Astrocyte of the cerebellum (primary cell): ENCODE results near the gene IL10RB.
"Not testable (repeated sequence)": the region's sequence is repeated elsewhere in the genome, so short reads cannot be mapped to it uniquely, and the experiment has no call there.

Experiments
- DNase-seq: peaks from one replicate; pipeline ENCODE4 v3.0.0-alpha.2; 2011; ENCODE audit warnings: low read depth
- H3K4me3 ChIP-seq: 2 replicates; pipeline ENCODE4 v1.5.1; 2011; ENCODE audit warnings: mild to moderate bottlenecking, low read depth, low read length, moderate library complexity
- CTCF ChIP-seq: IDR thresholded peaks from 2 replicates; pipeline ENCODE4 v1.5.1; 2012; ENCODE audit warnings: low read length, low read depth, moderate library complexity, mild to moderate bottlenecking; ENCODE audit errors: missing control alignments
- in situ Hi-C: cut with HindIII; loops from 2 replicates; pipeline ENCODE4 v1.10.0; 2017; ENCODE audit warnings: low sequenced_read_pairs

IL10RB gene

GRCh38 chr21:33241846-33242245, 24.3 kb upstream of the IL10RB start:
- no peak overlapping the region for H3K4me3 ChIP-seq
- no peak for DNase-seq
- no peak for TF ChIP-seq CTCF
- in situ Hi-C loops, result no loop called here

- not testable (repeated sequence) for DNase-seq
Observed at GRCh38 chr21:33242846-33243245, 23.3 kb upstream of the IL10RB start.

GRCh38 chr21:33244082-33244778, 21.9 kb upstream of the IL10RB start:
- no peak for DNase-seq
- in situ Hi-C loops, result no loop called here
- H3K4me3 ChIP-seq, result no peak overlapping the region
- TF ChIP-seq CTCF, result no peak

More at GRCh38 chr21:33242846-33243245, 23.3 kb upstream of the IL10RB start:
- H3K4me3 ChIP-seq, in situ Hi-C loops: not testable (repeated sequence)

- TF ChIP-seq CTCF, result no peak
- DNase-seq, result no peak
- H3K4me3 ChIP-seq, result no peak overlapping the region
- in situ Hi-C loops, result no loop called here
Observed at GRCh38 chr21:33244779-33245105, 21.4 kb upstream of the IL10RB start.

GRCh38 chr21:33245289-33245918, 20.8 kb upstream of the IL10RB start:
- in situ Hi-C loops, result no loop called here
- no peak for TF ChIP-seq CTCF
- DNase-seq, result no peak
- H3K4me3 ChIP-seq, result no peak overlapping the region

GRCh38 chr21:33246506-33246905, 19.7 kb upstream of the IL10RB start:
- TF ChIP-seq CTCF, result no peak
- in situ Hi-C loops, result no loop called here
- no peak for DNase-seq
- no peak overlapping the region for H3K4me3 ChIP-seq

- in situ Hi-C loops, result no loop called here
- no peak overlapping the region for H3K4me3 ChIP-seq
- DNase-seq, result no peak
Observed at GRCh38 chr21:33246963-33247362, 19.2 kb upstream of the IL10RB start.

More at GRCh38 chr21:33246963-33247362, 19.2 kb upstream of the IL10RB start:
- no peak for TF ChIP-seq CTCF
